ENCODE data around the gene BCL2L1.

GRCh38 chr20:31709939-31710338, 12.7 kb downstream of the BCL2L1 start:
- TF ChIP-seq CTCF (IDR thresholded peaks at IDR 0.05 in 8 of 11, conservative IDR thresholded peaks at IDR 0.05 in 3 of 11) (no peak), POLR2A (IDR thresholded peaks at IDR 0.05) (no peak), POLR2AphosphoS5 (IDR thresholded peaks at IDR 0.05) (no peak)
